Measurements from ENCODE around the gene TDRD1. TPM values are rescaled to one million over a fixed set of nuclear protein-coding genes. Genes with fewer than 3 reads are reported as not detected.

TDRD1 gene
- total and polyA plus RNA-seq, 10 of the 15 experiments (the other 5 are each of a cell fraction or from before 2014, with no cell fraction given), result 0.03 to 0.04 TPM; not detected in 8

DNA sequence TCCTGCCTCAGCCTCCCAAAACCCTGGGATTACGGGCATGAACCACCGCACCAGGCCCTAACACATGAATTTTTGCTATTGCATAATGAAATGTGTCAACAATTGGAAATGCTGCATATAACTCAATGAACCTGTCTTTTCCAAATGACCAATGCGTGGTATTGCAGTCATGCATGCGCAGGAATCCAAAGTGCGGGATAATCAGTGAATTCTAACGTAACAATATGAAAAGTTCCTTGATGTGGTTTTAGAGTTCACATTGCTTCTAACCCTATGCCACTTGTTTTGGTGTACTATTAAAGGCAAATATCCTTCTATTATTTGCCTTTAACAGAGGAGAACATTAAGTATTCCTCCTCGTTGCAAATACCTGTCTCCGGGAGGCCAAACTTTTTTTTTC, 10.5 kb downstream of the TDRD1 start:
- POLR2A ChIA-PET, result no interaction called here
- H3K4me1 ChIP-seq (ENCODE audit: control insufficient read depth, insufficient read depth, low read length), result no peaks in the 10 kb centered on the region; the same call in 1 of the 2 replicates
- no peaks in the 10 kb centered on the region for H4K20me1 ChIP-seq (ENCODE audit: control insufficient read depth, insufficient read depth)
- no peaks in the 10 kb centered on the region for H3K79me2 ChIP-seq (ENCODE audit: control insufficient read depth, insufficient read depth, low read length)
- DNase-seq (ENCODE audit: low read depth, low spot score) (no peak), ATAC-seq (no peak), FAIRE-seq (no peak)
- peaks cover 0 to 3% of the 10 kb centered on the region in 2 experiments; a peak in 1 of 4 replicates for H3K27me3 ChIP-seq (replicated peaks in 1 of 2; ENCODE audit: control insufficient read depth in 2 of 2, insufficient read depth in 2 of 2, low read length in 1 of 2)
- 84% methylated on average over 8 of the region's 8 CpGs for WGBS (ENCODE audit: insufficient coverage, insufficient replicate concordance, low lambda C conversion rate, missing lambda C conversion rate)
- SMC1A ChIA-PET (ENCODE audit: uncharacterized antibody, unreplicated experiment), result no interaction called here
- H3K27ac ChIP-seq (ENCODE audit: control insufficient read depth, insufficient read depth), result no peak overlapping the region
- RAD21 ChIA-PET (ENCODE audit: unreplicated experiment), result interaction anchor here (1.0 kb wide), 1 partner anchor 317 kb away, joined by 3 read pairs; no protein-coding TSS in a partner anchor
- no peaks in the 10 kb centered on the region for H3K36me3 ChIP-seq (ENCODE audit: control insufficient read depth in 2 of 2, insufficient read depth in 2 of 2, low read length in 1 of 2)
- no peak overlapping the region for H2AFZ ChIP-seq (ENCODE audit: control insufficient read depth, low read depth, low read length)
- BruUV-seq (replicated peaks), result no TSS peak
- no peak overlapping the region for H3K4me2 ChIP-seq (ENCODE audit: control insufficient read depth, insufficient read depth)
- no peak overlapping the region for H3K4me3 ChIP-seq
- H3K9me3 ChIP-seq (replicated peaks; ENCODE audit: control insufficient read depth, insufficient read depth, low read length), result no peaks in the 10 kb centered on the region
- CTCF ChIA-PET, result no interaction called here
- in situ Hi-C loops (cut with MboI), result loop anchor here (25.0 kb wide), 1 partner anchor 248 kb away; no protein-coding TSS in a partner anchor
- intact Hi-C loops (cut with micrococcal nuclease; ENCODE audit: unreplicated experiment), result no loop called here
- H3K9ac ChIP-seq (ENCODE audit: control insufficient read depth, insufficient read depth, low read length), result no peak overlapping the region
- TF ChIP-seq CHD4 (IDR thresholded peaks at IDR 0.05) (no peak), RELA (IDR thresholded peaks at IDR 0.05; ENCODE audit: borderline replicate concordance, partially characterized antibody) (no peak), HDAC6 (IDR thresholded peaks at IDR 0.05; ENCODE audit: unreplicated experiment) (no peak), SUPT20H (IDR thresholded peaks at IDR 0.05; ENCODE audit: borderline replicate concordance, control insufficient read depth, low read depth, low read length) (no peak), ZSCAN29 (IDR thresholded peaks at IDR 0.05) (no peak), IRF3 (IDR thresholded peaks at IDR 0.05) (no peak), MXI1 (IDR thresholded peaks at IDR 0.05; ENCODE audit: low read depth, low read length) (no peak), ZNF622 (IDR thresholded peaks at IDR 0.05) (no peak), MYC (IDR thresholded peaks at IDR 0.05; ENCODE audit: insufficient read depth, insufficient read length, insufficient replicate concordance, low read length, severe bottlenecking) (no peak)
- TF ChIP-seq, protein P1, sequence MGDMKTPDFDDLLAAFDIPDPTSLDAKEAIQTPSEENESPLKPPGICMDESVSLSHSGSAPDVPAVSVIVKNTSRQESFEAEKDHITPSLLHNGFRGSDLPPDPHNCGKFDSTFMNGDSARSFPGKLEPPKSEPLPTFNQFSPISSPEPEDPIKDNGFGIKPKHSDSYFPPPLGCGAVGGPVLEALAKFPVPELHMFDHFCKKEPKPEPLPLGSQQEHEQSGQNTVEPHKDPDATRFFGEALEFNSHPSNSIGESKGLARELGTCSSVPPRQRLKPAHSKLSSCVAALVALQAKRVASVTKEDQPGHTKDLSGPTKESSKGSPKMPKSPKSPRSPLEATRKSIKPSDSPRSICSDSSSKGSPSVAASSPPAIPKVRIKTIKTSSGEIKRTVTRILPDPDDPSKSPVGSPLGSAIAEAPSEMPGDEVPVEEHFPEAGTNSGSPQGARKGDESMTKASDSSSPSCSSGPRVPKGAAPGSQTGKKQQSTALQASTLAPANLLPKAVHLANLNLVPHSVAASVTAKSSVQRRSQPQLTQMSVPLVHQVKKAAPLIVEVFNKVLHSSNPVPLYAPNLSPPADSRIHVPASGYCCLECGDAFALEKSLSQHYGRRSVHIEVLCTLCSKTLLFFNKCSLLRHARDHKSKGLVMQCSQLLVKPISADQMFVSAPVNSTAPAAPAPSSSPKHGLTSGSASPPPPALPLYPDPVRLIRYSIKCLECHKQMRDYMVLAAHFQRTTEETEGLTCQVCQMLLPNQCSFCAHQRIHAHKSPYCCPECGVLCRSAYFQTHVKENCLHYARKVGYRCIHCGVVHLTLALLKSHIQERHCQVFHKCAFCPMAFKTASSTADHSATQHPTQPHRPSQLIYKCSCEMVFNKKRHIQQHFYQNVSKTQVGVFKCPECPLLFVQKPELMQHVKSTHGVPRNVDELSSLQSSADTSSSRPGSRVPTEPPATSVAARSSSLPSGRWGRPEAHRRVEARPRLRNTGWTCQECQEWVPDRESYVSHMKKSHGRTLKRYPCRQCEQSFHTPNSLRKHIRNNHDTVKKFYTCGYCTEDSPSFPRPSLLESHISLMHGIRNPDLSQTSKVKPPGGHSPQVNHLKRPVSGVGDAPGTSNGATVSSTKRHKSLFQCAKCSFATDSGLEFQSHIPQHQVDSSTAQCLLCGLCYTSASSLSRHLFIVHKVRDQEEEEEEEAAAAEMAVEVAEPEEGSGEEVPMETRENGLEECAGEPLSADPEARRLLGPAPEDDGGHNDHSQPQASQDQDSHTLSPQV (IDR thresholded peaks at IDR 0.05), result no peak
- TF ChIP-seq, protein P2, sequence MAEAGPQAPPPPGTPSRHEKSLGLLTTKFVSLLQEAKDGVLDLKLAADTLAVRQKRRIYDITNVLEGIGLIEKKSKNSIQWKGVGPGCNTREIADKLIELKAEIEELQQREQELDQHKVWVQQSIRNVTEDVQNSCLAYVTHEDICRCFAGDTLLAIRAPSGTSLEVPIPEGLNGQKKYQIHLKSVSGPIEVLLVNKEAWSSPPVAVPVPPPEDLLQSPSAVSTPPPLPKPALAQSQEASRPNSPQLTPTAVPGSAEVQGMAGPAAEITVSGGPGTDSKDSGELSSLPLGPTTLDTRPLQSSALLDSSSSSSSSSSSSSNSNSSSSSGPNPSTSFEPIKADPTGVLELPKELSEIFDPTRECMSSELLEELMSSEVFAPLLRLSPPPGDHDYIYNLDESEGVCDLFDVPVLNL (IDR thresholded peaks at IDR 0.05; ENCODE audit: low read depth, low read length), result no peak
- TF ChIP-seq, protein P3, sequence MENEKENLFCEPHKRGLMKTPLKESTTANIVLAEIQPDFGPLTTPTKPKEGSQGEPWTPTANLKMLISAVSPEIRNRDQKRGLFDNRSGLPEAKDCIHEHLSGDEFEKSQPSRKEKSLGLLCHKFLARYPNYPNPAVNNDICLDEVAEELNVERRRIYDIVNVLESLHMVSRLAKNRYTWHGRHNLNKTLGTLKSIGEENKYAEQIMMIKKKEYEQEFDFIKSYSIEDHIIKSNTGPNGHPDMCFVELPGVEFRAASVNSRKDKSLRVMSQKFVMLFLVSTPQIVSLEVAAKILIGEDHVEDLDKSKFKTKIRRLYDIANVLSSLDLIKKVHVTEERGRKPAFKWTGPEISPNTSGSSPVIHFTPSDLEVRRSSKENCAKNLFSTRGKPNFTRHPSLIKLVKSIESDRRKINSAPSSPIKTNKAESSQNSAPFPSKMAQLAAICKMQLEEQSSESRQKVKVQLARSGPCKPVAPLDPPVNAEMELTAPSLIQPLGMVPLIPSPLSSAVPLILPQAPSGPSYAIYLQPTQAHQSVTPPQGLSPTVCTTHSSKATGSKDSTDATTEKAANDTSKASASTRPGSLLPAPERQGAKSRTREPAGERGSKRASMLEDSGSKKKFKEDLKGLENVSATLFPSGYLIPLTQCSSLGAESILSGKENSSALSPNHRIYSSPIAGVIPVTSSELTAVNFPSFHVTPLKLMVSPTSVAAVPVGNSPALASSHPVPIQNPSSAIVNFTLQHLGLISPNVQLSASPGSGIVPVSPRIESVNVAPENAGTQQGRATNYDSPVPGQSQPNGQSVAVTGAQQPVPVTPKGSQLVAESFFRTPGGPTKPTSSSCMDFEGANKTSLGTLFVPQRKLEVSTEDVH (IDR thresholded peaks at IDR 0.05; ENCODE audit: low read depth, partially characterized antibody), result no peak
